Measurements from ENCODE around the gene BTG3. TPM values are rescaled to one million over a fixed set of nuclear protein-coding genes. Genes with fewer than 3 reads are reported as not detected.

Gene BTG3
- total and polyA plus RNA-seq, 12 donors, result 23.8 to 50.1 (median 37.7) TPM

- WGBS, 4 donors, result 89 to 100% (median 94%) methylated on average over 1 of the region's 1 CpG
- DNase-seq, result no peak
- H3K4me1 ChIP-seq (replicated peaks in 1 of 2), result peaks cover 0 to 6% of the 10 kb centered on the region in 2 donors
- intact Hi-C loops (cut with DNase I), result no loop called here
- no peak for TF ChIP-seq CTCF (IDR thresholded peaks at IDR 0.05)
- no peak for TF ChIP-seq POLR2A (IDR thresholded peaks at IDR 0.05)
- H3K36me3 ChIP-seq (replicated peaks in 1 of 2), result no peaks in the 10 kb centered on the region
- H3K27ac ChIP-seq, result no peak overlapping the region
- H3K4me3 ChIP-seq, result no peak overlapping the region
- no peaks in the 10 kb centered on the region for H3K27me3 ChIP-seq
- no peaks in the 10 kb centered on the region for H3K9me3 ChIP-seq (replicated peaks in 1 of 3)
Measured at GRCh38 chr21:17577701-17578100, 35.0 kb downstream of the BTG3 start.

GRCh38 chr21:17576080-17576835 lies 36.4 kb downstream of the BTG3 start:
- WGBS, 4 donors, result 49 to 60% (median 53%) methylated on average over 5 of the region's 5 CpGs
- no peaks in the 10 kb centered on the region for H3K9me3 ChIP-seq (replicated peaks in 1 of 3)
- no peaks in the 10 kb centered on the region for H3K27me3 ChIP-seq
- H3K36me3 ChIP-seq (replicated peaks in 1 of 2), result no peaks in the 10 kb centered on the region
- no peak overlapping the region for H3K4me3 ChIP-seq
- intact Hi-C loops (cut with DNase I), result no loop called here
- no peak for TF ChIP-seq CTCF (IDR thresholded peaks at IDR 0.05)
- no peak for TF ChIP-seq POLR2A (IDR thresholded peaks at IDR 0.05)
- no peaks in the 10 kb centered on the region for H3K4me1 ChIP-seq (replicated peaks in 1 of 2)
- DNase-seq, result no peak
- H3K27ac ChIP-seq, result no peak overlapping the region

GRCh38 chr21:17575076-17575475 lies 37.6 kb downstream of the BTG3 start:
- intact Hi-C loops (cut with DNase I), result no loop called here
- TF ChIP-seq CTCF (IDR thresholded peaks at IDR 0.05) (no peak), POLR2A (IDR thresholded peaks at IDR 0.05) (no peak)
- no peaks in the 10 kb centered on the region for H3K9me3 ChIP-seq (replicated peaks in 1 of 3)
- no peak for DNase-seq
- H3K4me3 ChIP-seq, result no peak overlapping the region
- H3K27me3 ChIP-seq, result no peaks in the 10 kb centered on the region
- no peaks in the 10 kb centered on the region for H3K4me1 ChIP-seq (replicated peaks in 1 of 2)
- no peak overlapping the region for H3K27ac ChIP-seq
- no peaks in the 10 kb centered on the region for H3K36me3 ChIP-seq (replicated peaks in 1 of 2)
- WGBS, 4 donors, result 89 to 94% (median 92%) methylated on average over 5 of the region's 5 CpGs

GRCh38 chr21:17572431-17572830 lies 40.3 kb downstream of the BTG3 start:
- Histone ChIP-seq H3K27me3 (no peaks in the 10 kb centered on the region), H3K27ac (no peak overlapping the region), H3K36me3 (replicated peaks in 1 of 2) (no peaks in the 10 kb centered on the region), H3K4me3 (no peak overlapping the region), H3K9me3 (replicated peaks in 1 of 3) (no peaks in the 10 kb centered on the region), H3K4me1 (replicated peaks in 1 of 2) (no peaks in the 10 kb centered on the region)
- no peak for DNase-seq
- TF ChIP-seq POLR2A (IDR thresholded peaks at IDR 0.05) (no peak), CTCF (IDR thresholded peaks at IDR 0.05) (no peak)
- intact Hi-C loops (cut with DNase I), result no loop called here
- WGBS, 4 donors, result 77 to 99% (median 91%) methylated on average over 6 of the region's 6 CpGs
